Right lobe of liver (tissue), 6 donors: Measurements from ENCODE around the gene PCDHB7. TPM values are rescaled to one million over a fixed set of nuclear protein-coding genes. Genes with fewer than 3 reads are reported as not detected.
"Not testable (repeated sequence)": the region's sequence is repeated elsewhere in the genome, so short reads cannot be mapped to it uniquely, and the experiment has no call there.

Experiments used
- ATAC-seq, 4 donors: fragments of 200-7000 bp; cut with Tn5 transposase; one replicate each; pipeline ENCODE4 v1.9.1; 2020; ENCODE audit warnings: mild to moderate bottlenecking in 4 of 4, moderate library complexity in 4 of 4
- DNase-seq, 3 donors: peaks; one replicate each; pipeline ENCODE4 v3.0.0-alpha.2; 2020
- H3K27ac ChIP-seq, 3 donors: fragments of 200-600 bp; one replicate each; pipeline ENCODE4 v1.8.0; 2022
- H3K27me3 ChIP-seq, 2 donors: fragments of 200-600 bp; one replicate each; pipeline ENCODE4 v1.8.0; 2022
- H3K36me3 ChIP-seq, 4 donors: fragments of 200-600 bp; sonication (generic) in 1 of 4; one replicate each; pipeline versions ENCODE4 v1.5.1 to v1.8.0; 2017 to 2022; ENCODE audit warnings: control low read depth in 1 of 4
- H3K4me1 ChIP-seq, 4 donors: fragments of 200-600 bp; sonication (generic) in 1 of 4; one replicate each; pipeline versions ENCODE4 v1.5.1 to v1.8.0; 2017 to 2022; ENCODE audit warnings: control low read depth in 1 of 4
- H3K4me3 ChIP-seq, 3 donors: fragments of 200-600 bp; one replicate each; pipeline ENCODE4 v1.8.0; 2022
- H3K9me3 ChIP-seq, 4 donors: fragments of 200-600 bp; sonication (generic) in 1 of 4; one replicate each; pipeline versions ENCODE4 v1.5.1 to v1.8.0; 2017 to 2022; ENCODE audit warnings: control low read depth in 1 of 4
- POLR2A ChIP-seq: fragments of 450-650 bp; IDR thresholded peaks from one replicate; pipeline ENCODE4 v1.6.1; 2017; ENCODE audit warnings: antibody characterized with exemption, mild to moderate bottlenecking
- WGBS: methylation state at CpG from one replicate; pipeline ENCODE4 v1.1.6; 2018; ENCODE audit warnings: low coverage, low lambda C conversion rate; ENCODE audit not compliant: insufficient coverage; ENCODE audit errors: missing lambda C conversion rate; 5-methylcytosine and 5-hydroxymethylcytosine counted together
- intact Hi-C, 2 donors: fragments of 100-400 bp; cut with DNase I; formaldehyde crosslinking; loops; one replicate each; pipeline versions ENCODE4 v1.11.2 to v1.14.1; 2022
- total RNA-seq, 6 experiments: library from RNA; depleted of rRNA in 2 of 6; stranded (reverse); fragments of >200 nt in 2 of 6; fragmentation: NEBNext Ultra II Directional in 3 of 6; extraction: Animal tissue kit (Norgen Biotek cat#: 25700) in 3 of 6; gene quantifications; one replicate each; pipeline versions ENCODE4 v1.1.0 to v1.2.4, GENCODE V29; 2016 to 2023
- TF ChIP-seq, protein P1 (sequence below), 4 donors: fragments of 200-600 bp in 3 of 4; fragments of 450-650 bp in 1 of 4; IDR thresholded peaks; one replicate each; pipeline versions ENCODE4 v1.5.1 to v1.8.0; 2016 to 2022; ENCODE audit warnings: antibody characterized with exemption in 4 of 4, mild to moderate bottlenecking in 2 of 4
- donor health status: DM: no; HTN: yes; CAD: no.
- donor health status: DM: no; HTN: no; CAD: no.
- donor health status: DM: no; HTN: no; CAD: no.
- donor health status: DM: no; HTN: yes; CAD: no.
- donor health status: DM: no; HTN: yes; CAD: no.

PCDHB7 gene
- total RNA-seq, 6 experiments from 2014 or later: 0.07 to 0.31 (median 0.13) TPM

DNA sequence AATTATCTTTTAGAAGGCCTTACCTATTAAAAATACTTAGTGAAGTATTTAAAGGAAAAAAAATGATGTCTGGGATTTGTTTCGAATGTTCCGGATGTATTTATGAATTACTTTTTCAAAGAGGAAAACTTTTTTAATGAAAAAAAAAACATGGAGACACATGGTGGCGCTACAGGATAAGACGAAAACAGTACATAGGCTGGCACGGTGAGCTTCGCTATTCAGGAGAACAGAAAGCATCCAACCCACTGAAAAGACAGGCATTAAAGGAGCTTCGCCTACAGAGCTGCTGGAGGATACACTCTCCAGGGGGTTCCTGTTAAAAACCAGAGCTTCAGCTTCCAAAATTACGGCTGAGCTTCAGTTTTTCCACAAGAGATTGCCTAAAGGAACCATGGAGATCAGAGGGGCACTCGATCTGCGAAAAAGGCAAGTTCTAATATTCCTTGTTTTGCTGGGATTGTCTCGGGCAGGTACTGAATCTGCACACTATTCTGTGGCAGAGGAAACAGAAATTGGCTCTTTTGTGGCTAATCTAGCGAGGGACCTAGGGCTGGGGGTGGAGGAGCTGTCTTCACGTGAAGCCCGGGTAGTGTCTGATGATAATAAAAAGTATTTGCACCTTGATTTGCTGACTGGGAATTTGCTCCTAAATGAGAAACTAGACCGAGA, 50.8 kb downstream of the PCDHB7 start, which contains the start of gene PCDHB14:
TSS of gene PCDHB14 (plus strand) at position 232 of the 672 bp plus-strand sequence. CDS start at position 395, 163 bp downstream.
- no peak for DNase-seq

DNA sequence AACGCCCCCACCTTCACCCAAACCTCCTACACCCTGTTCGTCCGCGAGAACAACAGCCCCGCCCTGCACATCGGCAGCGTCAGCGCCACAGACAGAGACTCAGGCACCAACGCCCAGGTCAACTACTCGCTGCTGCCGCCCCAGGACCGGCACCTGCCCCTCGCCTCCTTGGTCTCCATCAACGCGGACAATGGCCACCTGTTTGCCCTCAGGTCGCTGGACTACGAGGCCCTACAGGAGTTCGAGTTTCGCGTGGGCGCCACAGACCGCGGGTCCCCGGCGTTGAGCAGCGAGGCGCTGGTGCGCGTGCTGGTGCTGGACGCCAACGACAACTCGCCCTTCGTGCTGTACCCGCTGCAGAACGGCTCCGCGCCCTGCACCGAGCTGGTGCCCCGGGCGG, 52.4 kb downstream of the PCDHB7 start:
- H3K9me3 ChIP-seq, intact Hi-C loops, H3K27me3 ChIP-seq, H3K4me1 ChIP-seq, H3K4me3 ChIP-seq, H3K36me3 ChIP-seq, ATAC-seq, DNase-seq, H3K27ac ChIP-seq: not testable (repeated sequence)
- 17% methylated on average over 13 of the region's 40 CpGs for WGBS

More for the DNA sequence above, 50.8 kb downstream of the PCDHB7 start, which contains the start of gene PCDHB14:
- 17% methylated on average over 15 of the region's 15 CpGs for WGBS
- Histone ChIP-seq H3K27me3 (no peaks in the 10 kb centered on the region), H3K36me3 (no peaks in the 10 kb centered on the region), H3K4me1 (no peaks in the 10 kb centered on the region), H3K9me3 (peaks cover 0 to 14% (median 0%) of the 10 kb centered on the region in 4 donors), H3K4me3 (no peak within 1 kb of the TSS), H3K27ac (no peak within 1 kb of the TSS)
- intact Hi-C loops: no loop called here
- TF ChIP-seq, protein P1, sequence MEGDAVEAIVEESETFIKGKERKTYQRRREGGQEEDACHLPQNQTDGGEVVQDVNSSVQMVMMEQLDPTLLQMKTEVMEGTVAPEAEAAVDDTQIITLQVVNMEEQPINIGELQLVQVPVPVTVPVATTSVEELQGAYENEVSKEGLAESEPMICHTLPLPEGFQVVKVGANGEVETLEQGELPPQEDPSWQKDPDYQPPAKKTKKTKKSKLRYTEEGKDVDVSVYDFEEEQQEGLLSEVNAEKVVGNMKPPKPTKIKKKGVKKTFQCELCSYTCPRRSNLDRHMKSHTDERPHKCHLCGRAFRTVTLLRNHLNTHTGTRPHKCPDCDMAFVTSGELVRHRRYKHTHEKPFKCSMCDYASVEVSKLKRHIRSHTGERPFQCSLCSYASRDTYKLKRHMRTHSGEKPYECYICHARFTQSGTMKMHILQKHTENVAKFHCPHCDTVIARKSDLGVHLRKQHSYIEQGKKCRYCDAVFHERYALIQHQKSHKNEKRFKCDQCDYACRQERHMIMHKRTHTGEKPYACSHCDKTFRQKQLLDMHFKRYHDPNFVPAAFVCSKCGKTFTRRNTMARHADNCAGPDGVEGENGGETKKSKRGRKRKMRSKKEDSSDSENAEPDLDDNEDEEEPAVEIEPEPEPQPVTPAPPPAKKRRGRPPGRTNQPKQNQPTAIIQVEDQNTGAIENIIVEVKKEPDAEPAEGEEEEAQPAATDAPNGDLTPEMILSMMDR (IDR thresholded peaks at IDR 0.05): peak in 2 of 4 donors; percentile 10 to 15
- TF ChIP-seq POLR2A: no peak
- peak in 2 of 4 donors; percentile 51 to 67 for ATAC-seq

DNA sequence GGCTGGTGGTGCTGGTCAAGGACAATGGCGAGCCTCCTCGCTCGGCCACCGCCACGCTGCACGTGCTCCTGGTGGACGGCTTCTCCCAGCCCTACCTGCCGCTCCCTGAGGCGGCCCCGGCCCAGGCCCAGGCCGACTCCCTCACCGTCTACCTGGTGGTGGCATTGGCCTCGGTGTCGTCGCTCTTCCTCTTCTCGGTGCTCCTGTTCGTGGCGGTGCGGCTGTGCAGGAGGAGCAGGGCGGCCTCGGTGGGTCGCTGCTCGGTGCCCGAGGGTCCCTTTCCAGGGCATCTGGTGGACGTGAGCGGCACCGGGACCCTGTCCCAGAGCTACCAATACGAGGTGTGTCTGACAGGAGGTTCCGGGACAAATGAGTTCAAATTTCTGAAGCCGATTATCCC, 53.0 kb downstream of the PCDHB7 start:
- intact Hi-C loops, H3K4me1 ChIP-seq, DNase-seq, H3K4me3 ChIP-seq, H3K27me3 ChIP-seq, H3K36me3 ChIP-seq, H3K27ac ChIP-seq, ATAC-seq, H3K9me3 ChIP-seq: not testable (repeated sequence)
- 39% methylated on average over 5 of the region's 30 CpGs for WGBS

Other genes with a start within 250 kb of the PCDHB7 start
- under 1 TPM; 0.18 to 0.86 (median 0.35) TPM for gene PCDHAC1, start 246.3 kb upstream of the PCDHB7 start, total RNA-seq
- 1 to 10 TPM in 3 of 6 experiments, under 1 TPM in 3; 0.68 to 2.2 (median 1.3) TPM for gene PCDHAC2, start 206.2 kb upstream of the PCDHB7 start, total RNA-seq
- not detected for gene PCDHB1, start 121.3 kb upstream of the PCDHB7 start, total RNA-seq
- gene PCDHB2, start 78.0 kb upstream of the PCDHB7 start, total RNA-seq: under 1 TPM in 3 of 6 experiments, not detected in 3; 0.11 to 0.19 (median 0.14) TPM
- gene PCDHB3, start 72.2 kb upstream of the PCDHB7 start, total RNA-seq: under 1 TPM in 3 of 6 experiments, not detected in 3; 0.07 to 0.31 (median 0.30) TPM
- under 1 TPM; 0.10 to 0.35 (median 0.20) TPM for gene PCDHB4, start 50.8 kb upstream of the PCDHB7 start, total RNA-seq
- 1 to 10 TPM in 1 of 6 experiments, under 1 TPM in 5; 0.18 to 1.2 (median 0.45) TPM for gene PCDHB5, start 37.4 kb upstream of the PCDHB7 start, total RNA-seq
- under 1 TPM in 4 of 6 experiments, not detected in 2; 0.06 to 0.16 (median 0.12) TPM for gene PCDHB6, start 22.6 kb upstream of the PCDHB7 start, total RNA-seq
- gene PCDHB8, start 5.1 kb downstream of the PCDHB7 start, total RNA-seq: under 1 TPM in 4 of 6 experiments, not detected in 2; 0.12 to 0.49 (median 0.19) TPM
- under 1 TPM; 0.17 to 0.51 (median 0.34) TPM for gene PCDHB16, start 9.7 kb downstream of the PCDHB7 start, total RNA-seq
- gene PCDHB9, start 14.5 kb downstream of the PCDHB7 start, total RNA-seq: under 1 TPM in 5 of 6 experiments, not detected in 1; 0.07 to 0.51 (median 0.21) TPM
- under 1 TPM in 5 of 6 experiments, not detected in 1; 0.09 to 0.23 (median 0.12) TPM for gene PCDHB10, start 19.7 kb downstream of the PCDHB7 start, total RNA-seq
- under 1 TPM in 5 of 6 experiments, not detected in 1; 0.06 to 0.44 (median 0.19) TPM for gene PCDHB11, start 27.0 kb downstream of the PCDHB7 start, total RNA-seq
- 1 to 10 TPM in 1 of 6 experiments, under 1 TPM in 4, not detected in 1; 0.27 to 1.1 (median 0.33) TPM for gene PCDHB12, start 36.1 kb downstream of the PCDHB7 start, total RNA-seq
- under 1 TPM; 0.25 to 1.00 (median 0.49) TPM for gene PCDHB13, start 41.3 kb downstream of the PCDHB7 start, total RNA-seq
- 1 to 10 TPM in 1 of 6 experiments, under 1 TPM in 5; 0.44 to 1.0 (median 0.86) TPM for gene PCDHB14, start 50.7 kb downstream of the PCDHB7 start, total RNA-seq
- under 1 TPM; 0.37 to 0.83 (median 0.63) TPM for gene PCDHB15, start 72.8 kb downstream of the PCDHB7 start, total RNA-seq
- under 1 TPM in 1 of 6 experiments, not detected in 5; 0.31 TPM for gene SLC25A2, start 131.4 kb downstream of the PCDHB7 start, total RNA-seq
- gene TAF7, start 148.1 kb downstream of the PCDHB7 start, total RNA-seq: 10 to 100 TPM; 17.7 to 37.9 (median 22.3) TPM
- under 1 TPM in 5 of 6 experiments, not detected in 1; 0.04 to 0.18 (median 0.12) TPM for gene PCDHGA1, start 157.9 kb downstream of the PCDHB7 start, total RNA-seq
- under 1 TPM; 0.49 to 0.88 (median 0.57) TPM for gene PCDHGA2, start 166.1 kb downstream of the PCDHB7 start, total RNA-seq
- 1 to 10 TPM in 2 of 6 experiments, under 1 TPM in 4; 0.51 to 1.8 (median 0.76) TPM for gene PCDHGA3, start 171.2 kb downstream of the PCDHB7 start, total RNA-seq
- gene PCDHGB1, start 177.5 kb downstream of the PCDHB7 start, total RNA-seq: 1 to 10 TPM in 1 of 6 experiments, under 1 TPM in 5; 0.37 to 1.2 (median 0.52) TPM
- 1 to 10 TPM in 2 of 6 experiments, under 1 TPM in 4; 0.39 to 1.8 (median 0.73) TPM for gene PCDHGA4, start 182.4 kb downstream of the PCDHB7 start, total RNA-seq
- 1 to 10 TPM in 5 of 6 experiments, under 1 TPM in 1; 0.51 to 2.8 (median 1.4) TPM for gene PCDHGB2, start 187.3 kb downstream of the PCDHB7 start, total RNA-seq
- gene PCDHGA5, start 191.5 kb downstream of the PCDHB7 start, total RNA-seq: 1 to 10 TPM in 1 of 6 experiments, under 1 TPM in 5; 0.32 to 1.2 (median 0.57) TPM
- 1 to 10 TPM in 3 of 6 experiments, under 1 TPM in 3; 0.56 to 1.8 (median 1.2) TPM for gene PCDHGB3, start 197.6 kb downstream of the PCDHB7 start, total RNA-seq
- gene PCDHGA6, start 201.2 kb downstream of the PCDHB7 start, total RNA-seq: 1 to 10 TPM in 3 of 6 experiments, under 1 TPM in 3; 0.56 to 1.3 (median 0.89) TPM
- gene PCDHGA7, start 210.1 kb downstream of the PCDHB7 start, total RNA-seq: under 1 TPM; 0.37 to 0.99 (median 0.76) TPM
- gene PCDHGB4, start 215.1 kb downstream of the PCDHB7 start, total RNA-seq: 1 to 10 TPM; 1.6 to 5.5 (median 2.4) TPM
- under 1 TPM; 0.27 to 0.88 (median 0.50) TPM for gene PCDHGA8, start 220.0 kb downstream of the PCDHB7 start, total RNA-seq
- gene PCDHGB5, start 225.3 kb downstream of the PCDHB7 start, total RNA-seq: 1 to 10 TPM; 3.0 to 6.8 (median 4.0) TPM
- 1 to 10 TPM; 1.0 to 2.5 (median 1.3) TPM for gene PCDHGA9, start 230.1 kb downstream of the PCDHB7 start, total RNA-seq
- 1 to 10 TPM; 1.9 to 5.0 (median 2.9) TPM for gene PCDHGB6, start 235.4 kb downstream of the PCDHB7 start, total RNA-seq
- gene PCDHGA10, start 240.3 kb downstream of the PCDHB7 start, total RNA-seq: 1 to 10 TPM; 1.5 to 4.6 (median 2.8) TPM
- gene PCDHGB7, start 245.0 kb downstream of the PCDHB7 start, total RNA-seq: 1 to 10 TPM; 1.2 to 3.7 (median 2.7) TPM
- gene PCDHGA11, start 248.4 kb downstream of the PCDHB7 start, total RNA-seq: 1 to 10 TPM in 3 of 6 experiments, under 1 TPM in 3; 0.81 to 1.7 (median 1.1) TPM